ENCODE results near the gene CFAP65.

GRCh38 chr2:219032051-219032745 is 9.1 kb downstream of the CFAP65 start:
- TF ChIP-seq POLR2A (IDR thresholded peaks at IDR 0.05) (no peak), CTCF (IDR thresholded peaks at IDR 0.05) (no peak)
